Esophagus muscularis mucosa (tissue), 3 donors: ENCODE results near the gene CORO2B.

Experiments used
- CTCF ChIP-seq, 3 experiments: fragments of 200-600 bp in 2 of 3; fragments of 450-650 bp in 1 of 3; sonication (generic) in 2 of 3; IDR thresholded peaks; one replicate each; pipeline ENCODE4 v1.5.1; 2017 to 2019; ENCODE audit warnings: antibody characterized with exemption in 3 of 3, mild to moderate bottlenecking in 2 of 3, moderate library complexity in 1 of 3
- POLR2AphosphoS5 ChIP-seq, 2 donors: sonication (generic); formaldehyde crosslinking; IDR thresholded peaks; one replicate each; pipeline ENCODE4 v1.6.1; 2017; ENCODE audit warnings: antibody characterized with exemption in 2 of 2

- peak; percentile 47 to 60 for TF ChIP-seq POLR2AphosphoS5 (IDR thresholded peaks at IDR 0.05)
- TF ChIP-seq CTCF (IDR thresholded peaks at IDR 0.05): no peak
Measured at GRCh38 chr15:68609629-68610028, 30.8 kb downstream of the CORO2B start.
